HG03575 (cell line): ENCODE results near the gene NXPE4.

Experiments
- ATAC-seq: cut with Tn5 transposase; IDR thresholded peaks from one replicate; pipeline ENCODE4 v1.9.1; 2021; ENCODE audit not compliant: unreplicated experiment, insufficient number of reproducible peaks, low FRiP score; ENCODE audit errors: extremely low read depth

Gene NXPE4

GRCh38 chr11:114569801-114570200 is 25.8 kb downstream of the NXPE4 start:
- no peak for ATAC-seq

- no peak for ATAC-seq
Measured at GRCh38 chr11:114566276-114566675, 29.3 kb downstream of the NXPE4 start.

- no peak for ATAC-seq
Measured at GRCh38 chr11:114564831-114565230, 30.8 kb downstream of the NXPE4 start.

- ATAC-seq = no peak
Measured at GRCh38 chr11:114563077-114563476, 32.5 kb downstream of the NXPE4 start.

- ATAC-seq = no peak
Measured at GRCh38 chr11:114562166-114562916, 33.2 kb downstream of the NXPE4 start.

GRCh38 chr11:114559425-114560310 is 35.9 kb downstream of the NXPE4 start, which contains the start of gene NXPE1:
TSS of gene NXPE1 (minus strand) at chr11:114559881. CDS start at chr11:114551201, 8,680 bp downstream.
- no peak for ATAC-seq

- ATAC-seq = no peak
Measured at GRCh38 chr11:114556135-114556534, 39.5 kb downstream of the NXPE4 start.

GRCh38 chr11:114553642-114554041 is 41.9 kb downstream of the NXPE4 start:
- no peak for ATAC-seq

- ATAC-seq = no peak
Measured at GRCh38 chr11:114551060-114551459, 44.5 kb downstream of the NXPE4 start.

- ATAC-seq = no peak
Measured at GRCh38 chr11:114525682-114526081, 69.9 kb downstream of the NXPE4 start.

- ATAC-seq = no peak
Measured at GRCh38 chr11:114524122-114524521, 71.5 kb downstream of the NXPE4 start.

- no peak for ATAC-seq
Measured at GRCh38 chr11:114522818-114523217, 72.8 kb downstream of the NXPE4 start.
